Stomach (tissue), 4 donors: ENCODE results near the gene EGLN2.

Source experiments
- POLR2A ChIP-seq, 4 donors: fragments of 450-650 bp; IDR thresholded peaks; one replicate each; pipeline ENCODE4 v1.6.1; 2016; ENCODE audit warnings: antibody characterized with exemption in 4 of 4, control low read depth in 2 of 4, mild to moderate bottlenecking in 1 of 4, moderate library complexity in 1 of 4
- POLR2AphosphoS5 ChIP-seq, 3 donors: sonication (generic); formaldehyde crosslinking; IDR thresholded peaks; one replicate each; pipeline ENCODE4 v1.6.1; 2016; ENCODE audit warnings: antibody characterized with exemption in 3 of 3
- TF ChIP-seq, protein P1 (sequence below), 7 experiments: fragments of 450-650 bp in 4 of 7; fragments of 200-600 bp in 3 of 7; sonication (generic) in 3 of 7; IDR thresholded peaks; one replicate each; pipeline ENCODE4 v1.5.1; 2016 to 2019; ENCODE audit warnings: antibody characterized with exemption in 7 of 7, control low read depth in 2 of 7, mild to moderate bottlenecking in 1 of 7

DNA sequence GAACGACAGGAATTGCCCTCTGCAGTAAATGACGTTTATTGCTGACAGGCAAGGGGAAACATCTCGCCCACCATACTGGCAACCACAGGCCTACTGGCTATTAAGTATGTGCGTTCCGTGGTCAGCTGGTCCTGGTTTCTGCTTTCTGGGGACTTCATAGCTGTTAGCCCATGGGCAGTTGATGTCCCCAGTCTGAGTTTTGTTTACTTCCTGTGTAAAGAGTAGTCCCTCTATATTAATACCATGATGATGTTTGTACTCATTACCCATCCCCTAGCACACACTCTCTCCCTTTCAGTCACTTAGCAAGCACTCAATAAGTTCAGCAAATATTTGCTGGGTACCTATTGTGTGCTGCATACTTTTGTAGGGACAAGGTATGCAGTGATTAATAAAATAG, 30.1 kb upstream of the EGLN2 start:
- TF ChIP-seq, protein P1, sequence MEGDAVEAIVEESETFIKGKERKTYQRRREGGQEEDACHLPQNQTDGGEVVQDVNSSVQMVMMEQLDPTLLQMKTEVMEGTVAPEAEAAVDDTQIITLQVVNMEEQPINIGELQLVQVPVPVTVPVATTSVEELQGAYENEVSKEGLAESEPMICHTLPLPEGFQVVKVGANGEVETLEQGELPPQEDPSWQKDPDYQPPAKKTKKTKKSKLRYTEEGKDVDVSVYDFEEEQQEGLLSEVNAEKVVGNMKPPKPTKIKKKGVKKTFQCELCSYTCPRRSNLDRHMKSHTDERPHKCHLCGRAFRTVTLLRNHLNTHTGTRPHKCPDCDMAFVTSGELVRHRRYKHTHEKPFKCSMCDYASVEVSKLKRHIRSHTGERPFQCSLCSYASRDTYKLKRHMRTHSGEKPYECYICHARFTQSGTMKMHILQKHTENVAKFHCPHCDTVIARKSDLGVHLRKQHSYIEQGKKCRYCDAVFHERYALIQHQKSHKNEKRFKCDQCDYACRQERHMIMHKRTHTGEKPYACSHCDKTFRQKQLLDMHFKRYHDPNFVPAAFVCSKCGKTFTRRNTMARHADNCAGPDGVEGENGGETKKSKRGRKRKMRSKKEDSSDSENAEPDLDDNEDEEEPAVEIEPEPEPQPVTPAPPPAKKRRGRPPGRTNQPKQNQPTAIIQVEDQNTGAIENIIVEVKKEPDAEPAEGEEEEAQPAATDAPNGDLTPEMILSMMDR (IDR thresholded peaks at IDR 0.05), result no peak
- TF ChIP-seq POLR2AphosphoS5 (IDR thresholded peaks at IDR 0.05) (no peak), POLR2A (IDR thresholded peaks at IDR 0.05) (no peak)
